Measurements from ENCODE around the gene RHOBTB3. TPM values are rescaled to one million over a fixed set of nuclear protein-coding genes. Genes with fewer than 3 reads are reported as not detected.

RHOBTB3 gene
- total and polyA plus RNA-seq, 2 donors (not counting 1 experiment from before 2014, with no cell fraction given) = 337 to 338 TPM

DNA sequence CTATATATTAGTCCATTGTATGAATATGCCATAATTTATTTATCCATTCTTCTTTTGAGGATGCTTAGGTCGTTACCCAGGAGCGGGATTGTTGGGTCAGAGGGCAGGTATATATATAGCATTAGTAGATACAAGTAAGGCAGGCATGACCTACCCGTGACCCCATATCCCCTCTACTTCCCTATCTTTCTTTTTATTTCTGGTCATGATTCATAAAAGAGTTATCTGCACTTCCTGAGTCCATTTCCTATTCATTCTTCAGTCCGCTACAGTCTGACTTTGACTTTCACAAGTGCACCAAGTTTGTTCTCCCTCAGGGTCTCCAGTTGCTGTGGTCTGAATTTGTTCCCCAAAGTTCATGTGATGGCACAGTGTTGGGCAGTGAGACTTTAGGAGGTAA lies 6.9 kb downstream of the RHOBTB3 start:
- TF ChIP-seq CTCF (conservative IDR thresholded peaks at IDR 0.05 in 1 of 2, IDR thresholded peaks at IDR 0.05 in 1 of 2; ENCODE audit: low read depth in 1 of 2, low read length in 2 of 2) = no peak
- no peak for TF ChIP-seq EZH2 (IDR thresholded peaks at IDR 0.05; ENCODE audit: low read length, missing control alignments)
- no peaks in the 10 kb centered on the region for H3K27me3 ChIP-seq (ENCODE audit: control insufficient read depth, insufficient read depth, low read length)
- no peak overlapping the region for H3K27ac ChIP-seq (ENCODE audit: insufficient read depth, low read length)
- H3K4me3 ChIP-seq (replicated peaks in 1 of 4; ENCODE audit: control extremely low read depth in 1 of 4, insufficient read depth in 1 of 4, low read depth in 3 of 4, low read length in 4 of 4) = no peak overlapping the region
- peaks cover 52% of the 10 kb centered on the region for H3K79me2 ChIP-seq (ENCODE audit: control insufficient read depth, insufficient read depth, low read length)
- DNase-seq (ENCODE audit: low read depth in 2 of 2) = peak in 1 of 2 donors; percentile 6
- no peaks in the 10 kb centered on the region for H3K9me3 ChIP-seq (ENCODE audit: control insufficient read depth, insufficient read depth, low read depth, low read length)
- H3K4me1 ChIP-seq (ENCODE audit: control insufficient read depth, extremely low read depth, insufficient read depth, low read length) = peaks cover 5% of the 10 kb centered on the region
- no peak overlapping the region for H2AFZ ChIP-seq (ENCODE audit: low read length)
- no peaks in the 10 kb centered on the region for H4K20me1 ChIP-seq (ENCODE audit: control insufficient read depth, extremely low read depth, insufficient read depth, low read length)
- H3K9ac ChIP-seq (ENCODE audit: insufficient read depth, low read length) = no peak overlapping the region
- H3K4me2 ChIP-seq (ENCODE audit: extremely low read depth, insufficient read depth, low read length) = no peak overlapping the region
- peaks cover 14% of the 10 kb centered on the region for H3K36me3 ChIP-seq (ENCODE audit: control insufficient read depth, insufficient read depth, low read length)

DNA sequence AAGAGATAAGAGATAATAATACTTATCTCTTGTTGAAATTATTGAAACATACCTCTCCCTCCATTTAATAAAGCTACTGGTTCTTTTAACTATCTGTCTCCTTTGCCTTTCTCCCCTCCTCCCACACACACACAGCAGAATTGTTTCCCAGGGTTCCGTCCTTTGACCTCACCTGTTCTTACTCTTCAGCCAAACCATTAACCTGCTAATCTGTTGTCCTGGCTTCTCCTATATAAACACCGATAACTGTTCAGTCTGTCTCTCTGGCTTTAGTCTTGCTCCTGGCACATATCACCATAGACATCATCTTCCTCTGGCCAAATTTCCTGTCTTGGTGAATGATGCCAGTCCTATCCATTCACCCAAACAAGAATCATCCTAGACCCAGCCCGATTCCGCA lies 7.7 kb downstream of the RHOBTB3 start:
- Histone ChIP-seq H3K36me3 (ENCODE audit: control insufficient read depth, insufficient read depth, low read length) (peaks cover 17% of the 10 kb centered on the region), H4K20me1 (ENCODE audit: control insufficient read depth, extremely low read depth, insufficient read depth, low read length) (no peaks in the 10 kb centered on the region), H3K79me2 (ENCODE audit: control insufficient read depth, insufficient read depth, low read length) (peaks cover 50% of the 10 kb centered on the region), H3K9ac (ENCODE audit: insufficient read depth, low read length) (no peak overlapping the region), H3K4me2 (ENCODE audit: extremely low read depth, insufficient read depth, low read length) (no peak overlapping the region), H3K4me3 (replicated peaks in 1 of 4; ENCODE audit: control extremely low read depth in 1 of 4, insufficient read depth in 1 of 4, low read depth in 3 of 4, low read length in 4 of 4) (no peak overlapping the region), H3K27ac (ENCODE audit: insufficient read depth, low read length) (no peak overlapping the region), H3K27me3 (ENCODE audit: control insufficient read depth, insufficient read depth, low read length) (no peaks in the 10 kb centered on the region), H3K9me3 (ENCODE audit: control insufficient read depth, insufficient read depth, low read depth, low read length) (no peaks in the 10 kb centered on the region), H2AFZ (ENCODE audit: low read length) (no peak overlapping the region), H3K4me1 (ENCODE audit: control insufficient read depth, extremely low read depth, insufficient read depth, low read length) (peaks cover 5% of the 10 kb centered on the region)
- DNase-seq (ENCODE audit: low read depth in 2 of 2) = no peak
- TF ChIP-seq EZH2 (IDR thresholded peaks at IDR 0.05; ENCODE audit: low read length, missing control alignments) (no peak), CTCF (conservative IDR thresholded peaks at IDR 0.05 in 1 of 2, IDR thresholded peaks at IDR 0.05 in 1 of 2; ENCODE audit: low read depth in 1 of 2, low read length in 2 of 2) (no peak)

DNA sequence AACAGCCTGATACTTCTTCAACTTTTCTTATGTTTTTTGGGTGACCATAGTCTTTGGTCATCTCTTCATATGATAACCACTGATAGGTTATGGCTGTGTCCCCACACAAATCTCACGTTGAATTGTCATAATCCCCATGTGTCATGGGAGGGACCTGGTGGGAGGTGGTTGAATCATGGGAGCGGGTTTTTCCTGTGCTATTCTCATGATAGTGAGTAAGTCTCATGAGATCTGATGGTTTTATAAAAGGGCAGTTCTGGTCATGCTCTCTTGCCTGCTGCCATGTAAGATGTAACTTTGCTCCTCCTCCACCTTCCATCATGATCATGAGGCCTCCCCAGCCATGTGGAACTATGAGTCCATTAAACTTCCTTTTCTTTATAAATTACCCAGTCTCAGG lies 8.7 kb downstream of the RHOBTB3 start:
- Histone ChIP-seq H3K4me1 (ENCODE audit: control insufficient read depth, extremely low read depth, insufficient read depth, low read length) (peaks cover 5% of the 10 kb centered on the region), H3K79me2 (ENCODE audit: control insufficient read depth, insufficient read depth, low read length) (peaks cover 41% of the 10 kb centered on the region), H4K20me1 (ENCODE audit: control insufficient read depth, extremely low read depth, insufficient read depth, low read length) (no peaks in the 10 kb centered on the region), H3K27ac (ENCODE audit: insufficient read depth, low read length) (no peak overlapping the region), H3K4me2 (ENCODE audit: extremely low read depth, insufficient read depth, low read length) (no peak overlapping the region), H3K9ac (ENCODE audit: insufficient read depth, low read length) (no peak overlapping the region), H3K27me3 (ENCODE audit: control insufficient read depth, insufficient read depth, low read length) (no peaks in the 10 kb centered on the region), H3K36me3 (ENCODE audit: control insufficient read depth, insufficient read depth, low read length) (peaks cover 17% of the 10 kb centered on the region), H3K4me3 (replicated peaks in 1 of 4; ENCODE audit: control extremely low read depth in 1 of 4, insufficient read depth in 1 of 4, low read depth in 3 of 4, low read length in 4 of 4) (no peak overlapping the region), H3K9me3 (ENCODE audit: control insufficient read depth, insufficient read depth, low read depth, low read length) (no peaks in the 10 kb centered on the region), H2AFZ (ENCODE audit: low read length) (no peak overlapping the region)
- DNase-seq (ENCODE audit: low read depth in 2 of 2) = no peak
- TF ChIP-seq CTCF (conservative IDR thresholded peaks at IDR 0.05 in 1 of 2, IDR thresholded peaks at IDR 0.05 in 1 of 2; ENCODE audit: low read depth in 1 of 2, low read length in 2 of 2) (no peak), EZH2 (IDR thresholded peaks at IDR 0.05; ENCODE audit: low read length, missing control alignments) (no peak)

Data from fibroblast of lung (primary cell).